NOMO-1 (cell line): ENCODE results near the gene HS2ST1.
"Not testable (repeated sequence)": the region's sequence is repeated elsewhere in the genome, so short reads cannot be mapped to it uniquely, and the experiment has no call there.

Experiments
- DNase-seq, 2 experiments: peaks; one replicate each; lab custom pipeline; 2025; ENCODE audit not compliant: unreplicated experiment in 2 of 2; lab: John Stamatoyannopoulos, UW

Gene HS2ST1

DNA sequence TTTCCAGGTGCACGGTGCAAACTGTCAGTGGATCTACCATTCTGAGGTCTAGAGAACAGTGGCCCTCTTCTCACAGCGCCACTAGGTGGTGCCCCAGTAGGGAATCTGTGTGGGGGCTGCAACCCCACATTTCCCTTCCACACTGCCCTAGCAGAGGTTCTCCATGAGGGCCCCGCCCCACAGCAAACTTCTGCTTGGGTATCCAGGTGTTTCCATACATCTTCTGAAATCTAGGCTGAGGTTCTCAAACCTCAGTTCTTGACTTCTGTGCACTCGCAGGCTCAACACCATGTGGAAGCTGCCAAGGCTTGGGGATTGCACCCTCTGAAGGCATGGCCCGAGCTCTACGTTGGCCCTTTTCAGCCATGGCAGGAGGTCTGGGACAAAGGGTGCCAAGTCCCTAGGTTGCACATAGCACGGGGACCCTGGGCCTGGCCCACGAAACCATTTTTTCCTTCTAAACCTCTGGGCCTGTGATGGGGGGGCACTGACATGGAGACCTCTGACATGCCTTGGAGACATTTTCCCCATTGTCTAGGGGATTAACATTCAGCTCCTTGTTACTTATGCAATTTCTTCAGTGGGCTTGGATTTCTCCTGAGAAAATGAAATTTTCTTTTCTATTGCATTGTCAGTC is 10.0 kb downstream of the HS2ST1 start:
- no peak for DNase-seq

DNA sequence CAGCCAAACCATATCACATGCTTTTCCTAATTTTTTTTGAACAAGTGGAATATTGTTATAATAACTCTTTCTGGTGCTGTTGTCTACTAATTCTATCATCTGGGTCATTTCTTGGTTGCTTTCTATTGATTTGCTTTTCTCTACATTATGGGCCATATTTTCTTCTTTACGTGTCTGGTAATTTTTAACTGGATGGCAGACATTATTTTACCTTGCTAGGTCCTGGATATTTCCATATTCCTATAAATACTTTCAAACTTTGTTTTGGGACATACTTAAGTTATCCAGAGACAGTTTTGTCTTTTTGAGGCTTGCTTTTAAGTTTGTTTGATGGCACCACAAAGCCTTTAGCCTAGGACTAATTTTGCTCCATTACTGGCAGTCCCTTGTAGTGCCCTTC is 11.3 kb downstream of the HS2ST1 start:
- DNase-seq = no peak

DNA sequence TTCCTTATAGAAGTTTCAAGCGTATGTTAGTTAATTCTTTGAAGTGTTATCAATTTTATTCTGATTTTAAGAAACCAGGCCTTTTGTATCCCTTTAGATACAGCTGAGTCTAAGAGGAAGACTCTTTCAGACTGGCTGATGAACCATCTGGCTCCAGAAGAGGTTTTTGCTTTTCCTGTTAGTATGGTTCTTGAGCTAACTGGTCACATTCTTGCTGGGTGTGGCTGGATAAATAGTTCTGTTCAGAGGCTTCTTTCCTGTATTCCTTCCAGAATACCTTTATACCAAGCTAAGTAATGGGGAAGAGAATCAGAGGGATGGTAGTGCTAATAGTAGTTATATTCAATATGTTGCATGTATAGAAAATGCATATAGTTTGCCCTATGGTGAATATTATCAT is 12.4 kb downstream of the HS2ST1 start:
- DNase-seq = no peak

DNA sequence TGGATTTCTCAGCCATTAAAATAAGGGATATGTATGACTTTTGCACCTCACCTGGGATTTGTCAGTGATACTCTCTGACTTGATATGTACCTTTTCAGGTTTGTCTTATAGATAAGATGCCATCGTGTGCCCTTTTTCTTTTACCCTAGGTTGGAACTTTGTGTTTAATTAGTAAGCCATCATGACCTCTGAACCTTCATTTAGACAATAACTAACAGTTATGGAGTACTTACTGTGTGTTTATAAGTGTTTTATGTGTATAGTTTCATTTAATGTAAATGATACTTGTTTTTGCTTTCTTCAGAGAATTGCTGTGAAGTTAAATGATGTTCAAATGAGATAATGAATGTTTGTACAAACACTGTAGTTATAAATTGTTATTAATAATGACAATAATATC is 14.4 kb downstream of the HS2ST1 start:
- DNase-seq = no peak

DNA sequence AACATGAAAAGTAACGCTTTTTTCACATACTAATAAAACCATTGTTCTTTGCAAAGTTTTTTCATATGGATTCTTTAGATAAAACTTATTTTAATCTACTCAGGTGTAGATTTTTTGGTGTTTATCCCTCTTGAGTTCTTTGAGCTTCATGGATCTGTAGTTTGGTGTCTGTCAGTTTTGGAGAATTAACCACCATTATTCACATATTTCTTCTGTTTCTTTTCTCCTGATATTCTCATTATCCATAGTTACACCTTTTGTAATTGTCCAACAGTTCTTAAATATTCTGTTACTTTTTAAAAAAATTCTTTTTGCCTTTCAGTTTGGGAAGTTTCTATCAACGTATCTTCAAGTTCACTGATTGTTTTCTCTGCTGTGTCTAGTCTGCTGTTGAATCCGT is 18.6 kb downstream of the HS2ST1 start:
- DNase-seq = no peak

DNA sequence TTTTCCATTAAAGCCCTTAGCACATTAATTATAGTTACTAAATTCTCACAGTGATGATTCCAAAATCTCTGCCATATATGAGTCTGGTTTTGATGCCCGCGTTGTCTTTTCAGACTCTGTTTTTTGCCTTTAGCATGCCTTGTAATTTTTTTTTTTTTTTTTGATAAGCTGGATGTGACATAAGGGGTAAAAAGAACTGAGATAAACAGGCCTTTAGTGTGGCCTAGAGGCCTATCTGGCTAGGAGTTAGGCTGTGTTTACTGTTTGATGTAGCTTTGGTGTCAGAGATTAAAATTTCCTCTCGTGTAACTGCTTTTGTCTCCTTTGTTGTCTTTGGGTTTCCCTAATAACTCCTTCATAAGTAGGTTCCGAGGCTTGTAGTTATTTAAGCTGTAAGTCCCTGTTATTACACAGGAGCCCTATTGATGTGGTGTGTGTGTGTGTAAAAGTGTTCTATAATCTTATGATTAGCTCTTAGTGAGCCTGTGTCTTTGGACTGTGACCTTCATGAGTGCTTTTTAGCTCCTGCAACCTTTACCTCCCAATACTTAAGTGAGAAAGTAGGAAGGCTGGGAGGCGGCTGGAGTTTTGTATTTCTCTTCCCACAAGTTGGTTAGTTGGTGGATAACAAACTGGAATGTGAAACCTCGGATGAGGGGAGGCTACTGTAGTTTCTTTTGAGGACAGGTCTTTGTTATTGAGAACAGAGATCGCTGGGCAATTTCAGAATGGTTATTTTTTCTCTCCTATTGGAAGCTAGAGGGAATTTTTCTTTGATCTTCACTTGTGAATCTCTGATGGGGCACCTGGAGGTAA is 19.3 kb downstream of the HS2ST1 start:
- no peak for DNase-seq

DNA sequence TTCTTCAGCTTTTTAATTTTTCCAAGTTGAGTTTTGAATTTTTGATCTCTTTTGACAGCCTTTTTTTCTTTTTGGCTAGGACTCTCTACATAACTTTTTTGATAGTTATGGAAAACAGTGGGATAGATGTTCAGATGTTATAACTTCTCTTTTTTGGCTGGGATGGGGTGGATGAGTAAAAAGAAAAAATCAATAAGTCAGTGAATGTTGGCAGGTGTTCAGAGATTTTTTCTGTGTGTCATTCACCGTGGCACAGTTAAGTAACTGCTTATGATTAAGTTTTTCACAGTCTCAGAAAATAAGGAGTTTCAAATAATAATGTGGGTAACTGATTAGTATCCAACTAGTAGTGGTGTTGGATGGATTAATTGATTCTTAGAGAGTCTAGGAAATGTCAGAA is 24.0 kb downstream of the HS2ST1 start:
- no peak for DNase-seq

DNA sequence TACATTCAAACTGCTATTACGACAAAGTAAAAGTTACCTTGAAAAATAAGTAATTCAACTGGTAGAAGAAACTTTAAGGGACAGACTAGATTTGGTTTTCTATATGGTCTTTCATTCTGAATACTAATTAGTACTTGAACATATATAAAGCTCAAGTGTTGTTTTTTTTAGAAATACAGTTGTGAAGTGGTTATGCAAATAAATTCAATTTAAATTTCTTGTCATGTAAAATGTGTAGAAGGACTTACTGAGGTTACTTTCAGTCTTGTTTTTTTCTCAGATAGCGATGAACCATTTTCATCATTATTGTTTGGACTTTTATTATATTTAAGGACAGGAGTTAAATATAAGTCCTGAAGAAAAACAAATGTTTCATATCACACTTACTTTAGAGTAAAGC is 24.4 kb downstream of the HS2ST1 start:
- DNase-seq = no peak

DNA sequence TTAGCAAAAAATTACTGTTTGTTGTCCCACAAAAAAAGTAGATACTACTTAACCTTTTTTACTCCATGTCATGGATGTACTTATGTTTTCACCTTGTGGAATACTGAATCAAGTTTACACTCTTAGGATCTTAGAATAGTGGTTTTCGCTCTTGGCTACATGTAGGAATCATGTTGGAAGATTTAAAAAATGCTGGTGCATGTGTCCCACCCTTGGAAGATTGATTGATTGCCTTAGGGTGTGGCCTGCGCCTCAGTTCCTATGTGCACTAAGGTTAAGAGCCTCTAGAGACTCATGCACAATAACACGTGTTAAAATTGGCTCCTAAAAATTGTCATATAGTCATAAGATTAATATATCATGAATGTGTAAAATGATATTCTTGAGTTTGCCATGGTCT is 25.0 kb downstream of the HS2ST1 start:
- DNase-seq = no peak

DNA sequence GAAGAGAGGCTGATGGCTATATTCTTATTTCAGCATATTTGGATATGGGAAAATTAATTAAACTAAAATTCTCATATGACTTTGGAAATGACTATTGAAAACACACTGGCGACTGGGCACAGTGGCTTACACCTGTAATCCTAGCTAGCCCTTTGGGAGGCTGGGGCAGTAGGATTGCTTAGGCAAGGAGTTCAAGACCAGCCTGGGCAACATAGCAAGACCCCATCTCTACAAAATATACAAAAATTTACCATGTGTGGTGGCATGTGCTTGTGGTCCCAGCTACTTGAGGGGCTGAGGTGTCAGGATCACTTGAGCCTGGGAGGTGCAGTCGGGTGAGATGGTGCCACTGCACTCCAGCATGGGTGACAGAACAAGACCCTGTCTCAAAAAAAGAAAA is 26.2 kb downstream of the HS2ST1 start:
- DNase-seq = no peak

DNA sequence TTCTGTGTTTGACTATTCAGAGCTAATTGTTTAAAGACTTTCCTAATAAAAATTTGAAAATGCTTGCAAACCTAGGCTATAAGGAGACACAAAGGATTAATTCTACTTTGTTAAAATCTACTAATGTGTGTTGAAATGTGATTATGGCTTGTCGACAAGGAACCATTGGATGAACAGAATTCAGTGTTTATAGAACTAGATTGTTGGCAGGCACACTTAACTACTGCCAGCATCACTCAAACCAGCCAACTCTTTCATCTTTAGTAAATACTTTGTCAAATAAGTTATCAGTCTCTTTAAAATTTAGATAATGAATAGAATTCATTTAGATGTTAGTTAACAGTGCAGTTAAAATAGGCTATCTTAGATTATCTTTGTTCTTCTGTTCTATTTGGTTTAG is 27.6 kb downstream of the HS2ST1 start:
- DNase-seq = no peak

DNA sequence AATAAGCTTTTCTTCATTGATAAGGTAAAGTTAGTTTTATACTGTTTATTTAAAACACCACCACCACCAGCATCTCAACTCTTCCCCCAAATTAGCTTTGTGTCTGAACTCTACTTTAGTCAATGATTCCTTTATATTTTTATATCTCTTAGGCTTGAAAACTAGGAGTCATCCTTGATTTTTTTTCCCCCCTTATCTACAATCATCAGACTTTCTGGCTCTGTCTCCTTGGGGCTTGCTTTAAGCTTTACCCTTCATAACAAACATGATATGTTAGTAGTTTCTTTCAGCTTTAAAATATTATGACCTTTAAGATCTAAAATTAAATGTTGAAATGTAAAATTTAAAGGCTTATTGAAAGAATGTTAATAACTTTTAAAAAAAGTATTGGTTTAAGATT is 28.3 kb downstream of the HS2ST1 start:
- no peak for DNase-seq

DNA sequence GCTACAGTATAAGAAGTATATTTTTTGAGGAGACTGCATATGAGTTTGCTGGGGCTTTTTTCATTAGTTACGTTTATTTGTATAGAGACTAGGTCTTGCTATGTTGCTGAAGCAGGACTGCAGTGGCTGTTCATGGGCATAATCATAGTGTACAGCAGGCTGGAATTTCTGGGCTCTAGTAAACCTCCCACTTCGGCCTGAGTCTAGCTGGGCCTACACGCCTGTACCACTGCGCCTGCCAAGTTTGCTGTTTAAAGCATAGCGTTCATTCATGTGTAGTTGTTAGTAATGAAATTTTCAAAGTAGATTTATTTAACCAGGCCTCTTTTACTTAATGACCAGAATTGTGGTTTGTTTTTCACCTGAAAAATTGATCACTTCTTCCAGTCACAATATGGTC is 33.8 kb downstream of the HS2ST1 start:
- no peak for DNase-seq

DNA sequence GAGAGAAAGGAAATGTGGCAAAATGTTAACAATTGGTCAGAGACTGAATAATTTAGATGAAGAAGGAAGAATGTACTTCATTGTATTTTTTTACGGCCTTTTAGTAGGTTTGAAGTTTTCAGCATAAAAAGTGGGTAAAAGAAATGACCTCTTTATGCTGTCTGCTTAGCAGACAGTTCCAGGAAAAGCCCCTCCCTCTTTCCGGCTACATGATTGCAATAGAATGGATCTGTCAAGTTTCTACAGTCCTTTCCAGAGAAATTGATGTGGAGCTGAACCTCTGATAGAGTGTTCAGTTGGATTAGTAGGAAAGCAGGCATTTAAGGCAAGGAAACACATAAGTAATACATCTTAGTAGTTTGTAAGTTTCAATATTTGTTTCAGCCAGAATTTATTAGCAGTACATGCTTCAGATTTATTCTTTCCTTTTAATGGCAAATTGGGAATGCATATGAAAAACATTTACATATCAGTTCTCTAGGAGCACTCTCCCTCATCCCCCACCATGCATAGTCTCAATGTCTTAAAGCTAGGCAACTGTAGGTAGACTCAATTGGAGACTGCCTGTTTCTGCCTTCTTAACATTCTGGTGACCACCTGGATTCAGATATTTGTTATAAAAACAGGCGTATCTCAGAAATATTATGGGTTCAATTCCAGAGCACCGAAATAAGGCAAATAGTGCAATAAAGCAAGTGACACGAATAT is 36.4 kb downstream of the HS2ST1 start:
- DNase-seq = no peak

DNA sequence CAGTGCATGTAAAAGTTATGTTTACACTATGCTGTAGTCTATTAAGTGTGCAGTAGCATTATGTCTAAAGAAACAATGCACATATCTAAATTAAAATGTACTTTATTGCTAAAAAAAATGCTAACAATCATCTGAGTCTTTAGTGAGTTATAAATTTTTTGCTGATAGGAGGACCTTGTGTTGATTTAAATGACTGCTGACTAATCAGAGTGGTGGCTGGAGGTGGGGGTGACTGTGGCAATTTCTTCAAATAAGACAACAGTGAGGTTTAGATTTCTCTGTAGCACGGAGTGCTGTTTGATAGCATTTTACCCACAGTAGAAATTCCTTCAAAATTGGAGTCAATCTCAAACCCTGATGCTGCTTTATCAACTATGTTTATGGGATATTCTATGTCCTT is 37.0 kb downstream of the HS2ST1 start:
- no peak for DNase-seq

DNA sequence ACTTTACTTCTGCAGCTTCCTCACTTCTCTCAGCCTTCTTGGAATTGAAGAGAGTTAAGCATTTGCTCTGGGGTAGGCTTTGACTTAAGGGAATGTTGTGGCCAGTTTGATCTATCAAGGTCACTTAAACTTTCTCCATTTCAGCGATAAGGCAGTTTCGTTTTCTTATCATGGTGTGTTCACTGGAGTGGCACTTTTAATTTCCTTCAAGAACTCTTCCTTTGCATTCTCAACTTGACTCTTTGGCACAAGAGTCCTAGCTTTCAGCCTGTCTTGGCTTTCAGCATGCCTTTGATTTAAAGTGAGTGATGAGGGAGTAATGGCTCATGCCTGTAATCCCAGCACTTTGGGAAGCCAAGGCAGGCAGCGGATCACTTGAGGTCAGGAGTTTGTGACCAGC is 38.7 kb downstream of the HS2ST1 start:
- no peak for DNase-seq

DNA sequence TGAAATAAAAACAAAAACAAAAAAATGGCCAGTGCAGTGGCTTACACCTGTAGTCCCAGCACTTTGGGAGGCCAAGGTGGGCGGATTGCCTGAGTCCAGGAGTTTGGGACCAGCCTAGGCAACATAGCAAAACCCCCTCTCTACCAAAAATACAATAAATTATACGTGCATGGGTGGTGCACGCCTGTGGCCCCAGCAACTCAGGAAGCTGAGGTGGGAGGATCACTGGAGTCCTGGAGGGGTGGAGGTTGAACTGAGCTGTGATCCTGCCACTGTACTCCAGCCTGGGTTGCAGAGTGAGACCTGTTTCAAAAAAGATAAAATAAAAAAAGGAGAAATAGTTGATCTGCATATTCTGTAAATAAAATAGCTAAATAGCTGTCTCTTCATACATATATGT is 41.2 kb downstream of the HS2ST1 start:
- DNase-seq = no peak

DNA sequence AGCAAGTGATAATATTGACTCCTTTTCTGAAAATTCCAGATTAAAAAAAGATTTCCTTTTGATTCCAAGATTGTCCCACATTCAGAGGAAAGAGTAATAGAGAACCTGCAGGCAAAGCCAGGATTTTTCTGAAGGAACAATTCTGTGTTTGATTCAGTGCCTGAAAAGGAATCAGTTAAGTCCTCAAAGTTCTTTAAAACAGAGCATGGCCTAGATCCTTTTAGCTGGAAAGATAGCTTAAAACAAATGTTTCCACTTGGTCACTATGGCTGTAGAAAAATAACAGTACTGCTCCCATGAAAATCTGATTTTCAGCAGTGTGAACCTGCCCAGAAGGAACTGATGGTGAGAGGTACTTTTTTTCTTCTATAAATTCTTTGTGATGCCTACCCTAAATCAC is 41.8 kb downstream of the HS2ST1 start:
- DNase-seq = no peak

DNA sequence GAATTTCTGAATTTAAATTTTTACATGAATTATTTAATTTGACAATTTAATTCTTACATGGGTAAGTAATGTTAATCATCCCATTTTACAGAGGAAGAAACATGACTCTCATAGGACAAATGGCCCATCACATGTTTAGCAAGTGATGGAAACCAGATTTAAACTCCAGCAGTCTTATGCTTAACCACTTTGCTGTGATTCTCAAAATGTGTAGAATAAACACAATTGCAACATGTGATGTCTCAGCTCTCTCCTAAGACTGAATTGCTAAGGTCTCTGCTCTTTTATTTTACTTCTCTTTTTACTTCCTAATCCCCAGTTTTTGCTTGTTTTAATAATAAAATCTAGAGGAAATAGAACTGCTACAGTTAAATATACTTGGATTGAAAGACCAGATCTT is 42.8 kb downstream of the HS2ST1 start:
- DNase-seq = no peak

DNA sequence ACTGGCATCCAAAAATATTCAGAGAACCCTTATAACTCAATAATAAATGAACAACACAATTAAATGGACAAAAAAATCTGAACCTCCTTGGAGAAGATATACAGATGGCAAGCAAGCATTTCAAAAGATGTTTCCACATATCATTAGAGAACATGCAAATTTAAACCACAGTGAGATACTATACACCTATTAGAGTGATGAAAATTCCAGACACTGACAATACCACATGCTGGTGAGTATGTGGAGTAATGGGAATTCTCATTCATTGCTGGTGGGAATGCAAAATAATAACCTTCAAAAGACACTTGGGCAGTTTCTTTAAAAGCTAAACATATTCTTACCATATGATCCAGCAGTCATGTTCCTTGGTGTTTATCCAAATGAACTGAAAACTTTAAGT is 46.1 kb downstream of the HS2ST1 start:
- DNase-seq = no peak

DNA sequence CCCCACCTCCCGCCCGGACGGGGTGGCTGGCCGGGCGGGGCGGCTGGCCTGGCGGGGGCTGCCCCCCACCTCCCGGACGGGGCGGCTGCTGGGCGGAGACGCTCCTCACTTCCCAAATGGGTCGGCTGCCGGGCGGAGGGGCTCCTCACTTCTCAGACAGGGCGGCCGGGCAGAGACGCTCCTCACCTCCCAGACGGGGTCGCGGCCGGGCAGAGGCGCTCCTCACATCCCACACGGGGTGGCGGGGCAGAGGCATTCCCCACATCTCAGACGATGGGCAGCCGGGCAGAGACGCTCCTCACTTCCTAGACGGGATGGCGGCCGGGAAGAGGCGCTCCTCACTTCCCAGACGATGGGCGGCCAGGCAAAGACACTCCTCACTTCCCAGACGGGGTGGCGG is 49.4 kb downstream of the HS2ST1 start:
- DNase-seq = not testable (repeated sequence)
